Measurements from ENCODE around the gene CACHD1. TPM values are rescaled to one million over a fixed set of nuclear protein-coding genes. Genes with fewer than 3 reads are reported as not detected.

Gene CACHD1
- total and polyA plus RNA-seq, 10 donors = 1.1 to 17.3 (median 11.4) TPM

DNA sequence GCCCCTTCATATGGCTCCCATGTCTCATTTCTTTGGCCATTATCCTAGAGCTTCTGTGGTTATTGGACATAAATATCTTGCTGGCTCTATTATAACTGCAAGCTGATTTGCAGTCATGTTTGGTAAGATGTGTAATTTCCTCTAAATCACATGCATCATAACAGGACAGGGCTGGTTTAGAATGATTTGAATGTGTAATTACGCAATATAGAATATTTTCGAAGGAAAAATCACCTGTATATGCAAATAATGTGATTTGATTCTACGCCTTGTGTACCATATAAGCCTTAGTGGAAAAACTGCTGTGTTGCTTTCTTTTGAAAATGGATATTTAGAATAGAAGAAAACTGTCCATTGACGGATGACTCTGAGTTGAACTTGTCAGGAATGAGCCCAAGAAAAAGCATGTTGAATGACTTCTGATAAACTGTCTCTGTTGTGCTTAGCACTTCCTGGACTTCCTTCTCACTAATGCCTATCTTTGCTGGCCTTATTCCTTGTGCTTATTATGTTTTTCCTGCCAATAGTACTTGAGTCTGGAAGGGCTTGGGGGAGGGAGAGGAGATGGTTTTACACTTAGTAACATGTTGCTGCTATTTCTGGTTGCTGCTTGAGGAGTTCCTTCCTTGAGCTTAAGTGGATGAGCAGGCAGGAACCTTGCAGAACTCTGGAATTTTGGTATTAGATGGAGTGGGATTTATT, 6.5 kb downstream of the CACHD1 start:
- DNase-seq = no peak
- Histone ChIP-seq H3K4me1 (peaks cover 5 to 55% (median 32%) of the 10 kb centered on the region in 6 donors), H3K27me3 (replicated peaks in 1 of 7) (peaks cover 0 to 14% (median 3%) of the 10 kb centered on the region in 7 donors), H3K36me3 (no peaks in the 10 kb centered on the region), H3K27ac (peak overlapping the region in 4 of 8 donors; percentile 1 to 43 (median 14)), H3K4me3 (no peak overlapping the region), H3K9me3 (no peaks in the 10 kb centered on the region)
- intact Hi-C loops (cut with DNase I; ENCODE audit: low total_unique reads) = loop anchor here (10.0 kb wide), 1 partner anchor 198 kb away; no protein-coding TSS in a partner anchor
- WGBS, 5 donors = 53 to 66% (median 56%) methylated on average over 4 of the region's 4 CpGs
- TF ChIP-seq POLR2AphosphoS5 (IDR thresholded peaks at IDR 0.05) (peak in 1 of 3 donors; percentile 55), POLR2A (IDR thresholded peaks at IDR 0.05) (no peak)
- TF ChIP-seq, protein P1, sequence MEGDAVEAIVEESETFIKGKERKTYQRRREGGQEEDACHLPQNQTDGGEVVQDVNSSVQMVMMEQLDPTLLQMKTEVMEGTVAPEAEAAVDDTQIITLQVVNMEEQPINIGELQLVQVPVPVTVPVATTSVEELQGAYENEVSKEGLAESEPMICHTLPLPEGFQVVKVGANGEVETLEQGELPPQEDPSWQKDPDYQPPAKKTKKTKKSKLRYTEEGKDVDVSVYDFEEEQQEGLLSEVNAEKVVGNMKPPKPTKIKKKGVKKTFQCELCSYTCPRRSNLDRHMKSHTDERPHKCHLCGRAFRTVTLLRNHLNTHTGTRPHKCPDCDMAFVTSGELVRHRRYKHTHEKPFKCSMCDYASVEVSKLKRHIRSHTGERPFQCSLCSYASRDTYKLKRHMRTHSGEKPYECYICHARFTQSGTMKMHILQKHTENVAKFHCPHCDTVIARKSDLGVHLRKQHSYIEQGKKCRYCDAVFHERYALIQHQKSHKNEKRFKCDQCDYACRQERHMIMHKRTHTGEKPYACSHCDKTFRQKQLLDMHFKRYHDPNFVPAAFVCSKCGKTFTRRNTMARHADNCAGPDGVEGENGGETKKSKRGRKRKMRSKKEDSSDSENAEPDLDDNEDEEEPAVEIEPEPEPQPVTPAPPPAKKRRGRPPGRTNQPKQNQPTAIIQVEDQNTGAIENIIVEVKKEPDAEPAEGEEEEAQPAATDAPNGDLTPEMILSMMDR (IDR thresholded peaks at IDR 0.05 in 8 of 11, conservative IDR thresholded peaks at IDR 0.05 in 3 of 11) = no peak

- no peak for DNase-seq
- intact Hi-C loops (cut with DNase I; ENCODE audit: low total_unique reads) = loop anchor here (10.0 kb wide), 1 partner anchor 196 kb away; no protein-coding TSS in a partner anchor
- H3K27ac ChIP-seq = no peak overlapping the region
- H3K36me3 ChIP-seq = no peaks in the 10 kb centered on the region
- no peaks in the 10 kb centered on the region for H3K27me3 ChIP-seq (replicated peaks in 1 of 7)
- no peak overlapping the region for H3K4me3 ChIP-seq
- no peak for TF ChIP-seq POLR2A (IDR thresholded peaks at IDR 0.05)
- no peak for TF ChIP-seq POLR2AphosphoS5 (IDR thresholded peaks at IDR 0.05)
- TF ChIP-seq, protein P1 (IDR thresholded peaks at IDR 0.05 in 8 of 11, conservative IDR thresholded peaks at IDR 0.05 in 3 of 11) = no peak
- 85 to 91% (median 89%) methylated on average over 3 of the region's 3 CpGs for WGBS, 5 donors
- no peaks in the 10 kb centered on the region for H3K9me3 ChIP-seq
- peaks cover 4 to 48% (median 25%) of the 10 kb centered on the region in 6 donors for H3K4me1 ChIP-seq
Measured at GRCh38 chr1:64478594-64479470, 8.9 kb downstream of the CACHD1 start.

GRCh38 chr1:64479874-64480273, 9.9 kb downstream of the CACHD1 start:
- no peak overlapping the region for H3K27ac ChIP-seq
- H3K9me3 ChIP-seq = no peaks in the 10 kb centered on the region
- H3K4me1 ChIP-seq = peaks cover 0 to 38% (median 18%) of the 10 kb centered on the region in 6 donors
- H3K36me3 ChIP-seq = no peaks in the 10 kb centered on the region
- no peaks in the 10 kb centered on the region for H3K27me3 ChIP-seq (replicated peaks in 1 of 7)
- DNase-seq = no peak
- no peak overlapping the region for H3K4me3 ChIP-seq
- intact Hi-C loops (cut with DNase I; ENCODE audit: low total_unique reads) = loop anchor here (10.0 kb wide), 1 partner anchor 195 kb away; no protein-coding TSS in a partner anchor
- TF ChIP-seq POLR2AphosphoS5 (IDR thresholded peaks at IDR 0.05) (no peak), POLR2A (IDR thresholded peaks at IDR 0.05) (no peak)
- TF ChIP-seq, protein P1 (IDR thresholded peaks at IDR 0.05 in 8 of 11, conservative IDR thresholded peaks at IDR 0.05 in 3 of 11) = no peak
- 76 to 91% (median 78%) methylated on average over 1 of the region's 1 CpG for WGBS, 5 donors
